GM12892 (cell line): ENCODE results near the gene ESYT3.

Experiments used
- POLR2A ChIP-seq: IDR thresholded peaks from 2 replicates; pipeline ENCODE4 v1.6.1; 2011; ENCODE audit warnings: low read depth, low read length, control low read depth
- POLR2AphosphoS5 ChIP-seq: IDR thresholded peaks from 2 replicates; pipeline ENCODE4 v1.6.1; 2011; ENCODE audit warnings: low read depth, low read length, control low read depth

DNA sequence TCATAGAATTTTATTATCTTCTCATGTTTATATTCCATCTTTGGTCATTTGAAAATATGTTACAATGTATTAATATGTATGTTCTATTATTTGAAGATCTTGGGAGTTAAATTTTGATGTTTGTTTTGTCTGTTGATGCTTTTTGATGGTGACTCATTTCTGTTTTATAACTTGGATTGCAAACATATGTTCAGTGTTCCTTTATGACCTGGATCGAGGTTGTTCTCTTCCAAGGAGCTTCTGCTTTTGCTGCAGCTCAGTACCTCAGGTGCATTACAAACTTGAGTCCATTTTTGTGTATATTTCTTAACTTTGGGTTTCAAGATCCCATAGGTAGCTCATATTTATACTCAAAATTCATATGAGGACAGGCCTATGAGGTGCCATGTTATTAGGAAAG, 37.1 kb downstream of the ESYT3 start:
- TF ChIP-seq POLR2A, result no peak
- no peak for TF ChIP-seq POLR2AphosphoS5
